B cell (primary cell): ENCODE data around the gene SH3RF1. TPM values are rescaled to one million over a fixed set of nuclear protein-coding genes. Genes with fewer than 3 reads are reported as not detected.

Experiments
- ATAC-seq: fragments of 200-7000 bp; cut with Tn5 transposase; one replicate; pipeline ENCODE4 v1.10.0; 2021; ENCODE audit warnings: low read depth, mild to moderate bottlenecking, moderate number of reproducible peaks, moderate library complexity
- CTCF ChIA-PET: fragments of 350-600 bp; sonication (Branson Sonifier 250); formaldehyde crosslinking; loops from one replicate; lab custom pipeline; 2021; ENCODE audit warnings: antibody characterized with exemption, inconsistent platforms; lab: Charles Lee
- POLR2A ChIA-PET: fragments of 350-600 bp; sonication (Branson Sonifier 250); formaldehyde crosslinking; loops from one replicate; lab custom pipeline; 2021; ENCODE audit warnings: antibody characterized with exemption; lab: Charles Lee
- DNase-seq: peaks from one replicate; pipeline ENCODE4 v3.0.0; 2013
- H2AFZ ChIP-seq: 2 replicates; pipeline ENCODE4 v1.6.1; 2012; ENCODE audit warnings: mild to moderate bottlenecking, low read depth, low read length; ENCODE audit not compliant: insufficient read depth, poor library complexity, severe bottlenecking
- H3K27ac ChIP-seq, 2 donors: 1 replicate in 1 of 2; 2 replicates in 1 of 2; pipeline ENCODE4 v1.5.1; 2012 to 2013; ENCODE audit warnings: low read length in 2 of 2, mild to moderate bottlenecking in 2 of 2, moderate library complexity in 1 of 2
- H3K27me3 ChIP-seq, 4 experiments: fragments of 200-600 bp in 1 of 4; sonication (generic) in 1 of 4; replicated peaks in 1 of 4; 1 replicate in 2 of 4; 2 replicates in 2 of 4; pipeline versions ENCODE4 v1.6.1 to v1.7.0; 2013 to 2016; ENCODE audit warnings: low read length in 3 of 4, mild to moderate bottlenecking in 2 of 4, mixed read lengths in 1 of 4, moderate library complexity in 1 of 4; ENCODE audit not compliant: insufficient read depth in 4 of 4, control insufficient read depth in 3 of 4; ENCODE audit errors: control extremely low read depth in 1 of 4
- H3K36me3 ChIP-seq, 2 experiments: replicated peaks in 1 of 2; 1 replicate in 1 of 2; 2 replicates in 1 of 2; pipeline versions ENCODE4 v1.6.1 to v1.7.1; 2013; ENCODE audit warnings: low read length in 1 of 2; ENCODE audit not compliant: insufficient read depth in 2 of 2, control insufficient read depth in 1 of 2; ENCODE audit errors: control extremely low read depth in 1 of 2, extremely low read depth in 1 of 2
- H3K4me1 ChIP-seq, 2 donors: fragments of 200-600 bp in 1 of 2; sonication (generic) in 1 of 2; 1 replicate in 1 of 2; 2 replicates in 1 of 2; pipeline versions ENCODE4 v1.5.1 to v1.6.1; 2013 to 2017; ENCODE audit warnings: low read length in 2 of 2; ENCODE audit not compliant: control insufficient read depth in 2 of 2, insufficient read depth in 2 of 2
- H3K4me2 ChIP-seq: replicated peaks from 2 replicates; pipeline ENCODE3; 2012; ENCODE audit warnings: mild to moderate bottlenecking, low read depth, low read length; ENCODE audit not compliant: poor library complexity, severe bottlenecking
- H3K4me3 ChIP-seq, 5 experiments: fragments of 200-600 bp in 1 of 5; sonication (generic) in 1 of 5; 1 replicate in 3 of 5; 2 replicates in 2 of 5; pipeline versions ENCODE4 v1.5.1 to v1.7.0; 2011 to 2016; ENCODE audit warnings: low read length in 4 of 5, mild to moderate bottlenecking in 4 of 5, low read depth in 2 of 5, control low read depth in 1 of 5, moderate library complexity in 1 of 5; ENCODE audit not compliant: insufficient read depth in 1 of 5; ENCODE audit errors: control extremely low read depth in 1 of 5, extremely low read depth in 1 of 5
- H3K79me2 ChIP-seq: fragments of 200-600 bp; sonication (generic); one replicate; pipeline ENCODE4 v1.6.0; 2016; ENCODE audit warnings: low read length; ENCODE audit not compliant: control insufficient read depth, insufficient read depth
- H3K9ac ChIP-seq: fragments of 200-600 bp; sonication (generic); 2 replicates; pipeline ENCODE4 v1.6.1; 2017; ENCODE audit warnings: mild to moderate bottlenecking, low read length, moderate library complexity
- H3K9me3 ChIP-seq, 3 donors: one replicate each; pipeline versions ENCODE4 v1.6.1 to v1.7.1; 2013; ENCODE audit warnings: low read length in 2 of 3; ENCODE audit not compliant: control insufficient read depth in 2 of 3, insufficient read depth in 1 of 3; ENCODE audit errors: control extremely low read depth in 1 of 3
- H4K20me1 ChIP-seq: 2 replicates; pipeline ENCODE4 v1.6.0; 2012; ENCODE audit warnings: mild to moderate bottlenecking, low read length; ENCODE audit not compliant: insufficient read depth, control insufficient read depth, poor library complexity, severe bottlenecking
- H3K27ac Mint-ChIP-seq: one replicate; pipeline ENCODE4 v1.8.0; 2021; ENCODE audit warnings: mixed read lengths
- H3K27me3 Mint-ChIP-seq: one replicate; pipeline ENCODE4 v1.8.0; 2021; ENCODE audit warnings: mixed read lengths
- H3K4me1 Mint-ChIP-seq: one replicate; pipeline ENCODE4 v1.8.0; 2021; ENCODE audit warnings: mixed read lengths
- H3K4me3 Mint-ChIP-seq: one replicate; pipeline ENCODE4 v1.8.0; 2021; ENCODE audit warnings: mixed read lengths
- H3K9me3 Mint-ChIP-seq: one replicate; pipeline ENCODE4 v1.8.0; 2022; ENCODE audit warnings: mixed read lengths; ENCODE audit not compliant: insufficient read depth
- EZH2 ChIP-seq: IDR thresholded peaks from 2 replicates; pipeline ENCODE4 v1.6.1; 2012; ENCODE audit warnings: borderline replicate concordance, low read depth, mild to moderate bottlenecking, moderate library complexity, low read length; ENCODE audit not compliant: insufficient read depth, poor library complexity, severe bottlenecking
- WGBS: methylation state at CpG from one replicate; pipeline ENCODE4 v1.1.5; 2013; ENCODE audit warnings: missing lambda C conversion rate; ENCODE audit not compliant: insufficient coverage; 5-methylcytosine and 5-hydroxymethylcytosine counted together
- intact Hi-C: fragments of 100-400 bp; cut with micrococcal nuclease; formaldehyde crosslinking; loops from one replicate; pipeline ENCODE4 v1.10.0; 2022
- polyA plus RNA-seq: library from polyadenylated mRNA; depleted of rRNA; stranded (reverse); fragments of >200 nt; gene quantifications from 2 replicates; pipeline ENCODE4 v1.2.3, GENCODE V29; 2012
- total RNA-seq, 2 donors: library from RNA; stranded (reverse); fragments of 120-200 nt in 1 of 2; gene quantifications; 1 replicate in 1 of 2; 2 replicates in 1 of 2; pipeline versions ENCODE4 v1.2.3 to v1.2.4, GENCODE V29; 2013 to 2022
- TF ChIP-seq, protein P1 (sequence below): fragments of 200-600 bp; IDR thresholded peaks from one replicate; pipeline ENCODE4 v1.8.0; 2022; ENCODE audit warnings: antibody characterized with exemption, mild to moderate bottlenecking

SH3RF1 gene
- total and polyA plus RNA-seq, 2 donors (not counting 1 experiment from before 2014, with no cell fraction given), result 2.0 to 5.4 TPM

DNA sequence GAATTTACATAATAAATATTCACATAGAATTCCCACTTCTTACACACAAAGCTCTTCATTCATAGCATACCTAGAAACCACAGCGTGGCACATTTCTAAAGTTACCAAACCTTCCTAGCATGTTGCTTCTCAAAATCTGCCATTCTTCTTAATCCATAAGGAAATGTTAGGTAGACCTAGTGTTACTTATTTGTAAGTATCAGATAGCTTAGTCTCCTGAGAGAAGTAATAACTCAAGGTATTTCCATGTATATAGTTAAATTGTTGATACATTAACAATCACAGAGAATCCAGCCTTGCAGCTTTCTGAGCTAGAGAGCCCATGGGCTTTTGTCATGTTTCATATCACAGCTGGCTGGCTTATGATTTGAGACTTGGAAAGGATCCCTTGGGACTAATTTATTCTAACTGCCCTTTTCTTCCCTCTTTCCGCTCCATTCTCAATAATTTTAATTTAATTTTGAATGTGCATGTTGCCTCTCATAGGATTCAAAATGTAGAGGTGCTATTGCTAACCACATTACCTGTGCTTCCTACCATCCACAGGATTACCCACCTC, 17.6 kb downstream of the SH3RF1 start:
- CTCF ChIA-PET, result no interaction called here

DNA sequence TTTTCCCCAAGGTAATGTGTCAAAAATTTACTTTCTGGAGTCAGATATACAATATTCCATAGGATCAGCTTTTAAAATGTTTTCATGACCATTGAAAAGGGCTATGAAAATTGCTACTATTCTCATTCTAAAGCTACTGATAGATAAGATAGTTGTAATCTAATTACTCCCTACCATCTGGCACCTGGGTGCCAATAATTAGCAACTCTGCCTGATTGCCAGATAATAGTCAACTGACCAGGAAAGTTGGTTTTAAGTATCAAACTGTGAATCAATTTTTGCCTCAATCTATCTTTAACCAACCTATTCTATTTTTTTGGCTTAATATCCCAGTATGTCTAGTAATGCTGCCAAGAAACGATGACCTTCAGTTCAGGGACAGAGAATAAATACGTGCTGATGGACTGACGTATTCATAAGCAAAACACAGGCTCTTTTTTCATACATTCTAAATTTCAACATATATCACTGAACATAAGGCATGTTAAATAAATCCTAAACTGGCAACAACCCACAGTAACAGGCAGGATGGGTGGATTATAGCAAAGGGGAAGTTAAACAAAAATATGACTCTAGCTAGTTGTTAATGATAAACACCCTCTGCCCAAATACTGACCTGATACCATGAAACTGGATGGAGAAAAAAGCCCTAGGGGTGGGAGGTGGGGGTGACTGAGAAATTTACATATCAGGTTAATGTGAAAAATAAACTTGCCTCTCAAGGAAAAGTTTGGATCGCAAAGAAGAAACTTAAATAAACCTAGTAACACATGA, 18.2 kb downstream of the SH3RF1 start:
- no peaks in the 10 kb centered on the region for H3K9me3 Mint-ChIP-seq
- H3K79me2 ChIP-seq, result no peaks in the 10 kb centered on the region

More for the DNA sequence above, 17.6 kb downstream of the SH3RF1 start:
- Histone ChIP-seq H2AFZ (no peak overlapping the region), H3K27ac (no peak overlapping the region), H3K36me3 (no peaks in the 10 kb centered on the region), H3K9ac (no peak overlapping the region), H3K4me1 (no peaks in the 10 kb centered on the region), H3K4me2 (no peak overlapping the region), H3K4me3 (no peak overlapping the region), H3K27me3 (no peaks in the 10 kb centered on the region), H4K20me1 (no peaks in the 10 kb centered on the region), H3K9me3 (no peaks in the 10 kb centered on the region), H3K79me2 (no peaks in the 10 kb centered on the region)
- Mint-ChIP-seq H3K27me3 (no peaks in the 10 kb centered on the region), H3K27ac (no peak overlapping the region), H3K4me3 (no peak overlapping the region), H3K9me3 (no peaks in the 10 kb centered on the region), H3K4me1 (peaks cover 16% of the 10 kb centered on the region)
- WGBS, result no CpG with 5 or more reads among the region's 2 CpGs
- DNase-seq (no peak), ATAC-seq (no peak)
- no peak for TF ChIP-seq EZH2
- TF ChIP-seq, protein P1, sequence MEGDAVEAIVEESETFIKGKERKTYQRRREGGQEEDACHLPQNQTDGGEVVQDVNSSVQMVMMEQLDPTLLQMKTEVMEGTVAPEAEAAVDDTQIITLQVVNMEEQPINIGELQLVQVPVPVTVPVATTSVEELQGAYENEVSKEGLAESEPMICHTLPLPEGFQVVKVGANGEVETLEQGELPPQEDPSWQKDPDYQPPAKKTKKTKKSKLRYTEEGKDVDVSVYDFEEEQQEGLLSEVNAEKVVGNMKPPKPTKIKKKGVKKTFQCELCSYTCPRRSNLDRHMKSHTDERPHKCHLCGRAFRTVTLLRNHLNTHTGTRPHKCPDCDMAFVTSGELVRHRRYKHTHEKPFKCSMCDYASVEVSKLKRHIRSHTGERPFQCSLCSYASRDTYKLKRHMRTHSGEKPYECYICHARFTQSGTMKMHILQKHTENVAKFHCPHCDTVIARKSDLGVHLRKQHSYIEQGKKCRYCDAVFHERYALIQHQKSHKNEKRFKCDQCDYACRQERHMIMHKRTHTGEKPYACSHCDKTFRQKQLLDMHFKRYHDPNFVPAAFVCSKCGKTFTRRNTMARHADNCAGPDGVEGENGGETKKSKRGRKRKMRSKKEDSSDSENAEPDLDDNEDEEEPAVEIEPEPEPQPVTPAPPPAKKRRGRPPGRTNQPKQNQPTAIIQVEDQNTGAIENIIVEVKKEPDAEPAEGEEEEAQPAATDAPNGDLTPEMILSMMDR, result no peak
- POLR2A ChIA-PET, result no interaction called here
- intact Hi-C loops, result no loop called here

More for the DNA sequence above, 18.2 kb downstream of the SH3RF1 start:
- Histone ChIP-seq H2AFZ (no peak overlapping the region), H3K4me2 (no peak overlapping the region), H3K27me3 (no peaks in the 10 kb centered on the region), H3K9me3 (no peaks in the 10 kb centered on the region), H3K27ac (no peak overlapping the region), H4K20me1 (no peaks in the 10 kb centered on the region), H3K36me3 (no peaks in the 10 kb centered on the region), H3K4me1 (no peaks in the 10 kb centered on the region), H3K9ac (no peak overlapping the region), H3K4me3 (no peak overlapping the region)
- no peak for DNase-seq
- no CpG with 5 or more reads among the region's 4 CpGs for WGBS
- POLR2A ChIA-PET, result no interaction called here
- intact Hi-C loops, result no loop called here
- TF ChIP-seq, protein P1, result no peak
- TF ChIP-seq EZH2, result no peak
- Mint-ChIP-seq H3K27ac (no peak overlapping the region), H3K4me3 (no peak overlapping the region), H3K27me3 (no peaks in the 10 kb centered on the region), H3K4me1 (peaks cover 16% of the 10 kb centered on the region)
- CTCF ChIA-PET, result no interaction called here
- ATAC-seq, result no peak
